ENCODE data around the gene ETV6. TPM values are rescaled to one million over a fixed set of nuclear protein-coding genes. Genes with fewer than 3 reads are reported as not detected.
A peak's percentile ranks its signal among the peaks of the same experiment; 100 is the strongest.

ETV6 gene
- polyA plus RNA-seq, 3 donors: 6.8 to 45.1 (median 11.7) TPM

- Mint-ChIP-seq H3K4me1 (peaks cover 85% of the 10 kb centered on the region), H3K27ac (peak overlapping the region in 4 of 7 donors; percentile 65 to 84 (median 82)), H3K27me3 (ENCODE audit: low read depth in 3 of 3) (peaks cover 0 to 1% (median 0%) of the 10 kb centered on the region in 3 donors), H3K4me3 (no peak overlapping the region), H3K36me3 (peaks cover 35 to 36% of the 10 kb centered on the region in 2 donors), H3K9me3 (no peaks in the 10 kb centered on the region)
- TF ChIP-seq, protein P1, sequence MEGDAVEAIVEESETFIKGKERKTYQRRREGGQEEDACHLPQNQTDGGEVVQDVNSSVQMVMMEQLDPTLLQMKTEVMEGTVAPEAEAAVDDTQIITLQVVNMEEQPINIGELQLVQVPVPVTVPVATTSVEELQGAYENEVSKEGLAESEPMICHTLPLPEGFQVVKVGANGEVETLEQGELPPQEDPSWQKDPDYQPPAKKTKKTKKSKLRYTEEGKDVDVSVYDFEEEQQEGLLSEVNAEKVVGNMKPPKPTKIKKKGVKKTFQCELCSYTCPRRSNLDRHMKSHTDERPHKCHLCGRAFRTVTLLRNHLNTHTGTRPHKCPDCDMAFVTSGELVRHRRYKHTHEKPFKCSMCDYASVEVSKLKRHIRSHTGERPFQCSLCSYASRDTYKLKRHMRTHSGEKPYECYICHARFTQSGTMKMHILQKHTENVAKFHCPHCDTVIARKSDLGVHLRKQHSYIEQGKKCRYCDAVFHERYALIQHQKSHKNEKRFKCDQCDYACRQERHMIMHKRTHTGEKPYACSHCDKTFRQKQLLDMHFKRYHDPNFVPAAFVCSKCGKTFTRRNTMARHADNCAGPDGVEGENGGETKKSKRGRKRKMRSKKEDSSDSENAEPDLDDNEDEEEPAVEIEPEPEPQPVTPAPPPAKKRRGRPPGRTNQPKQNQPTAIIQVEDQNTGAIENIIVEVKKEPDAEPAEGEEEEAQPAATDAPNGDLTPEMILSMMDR (IDR thresholded peaks at IDR 0.05): no peak
- Histone ChIP-seq H3K27me3 (ENCODE audit: control insufficient read depth in 2 of 2, insufficient read depth in 2 of 2, low read length in 2 of 2) (no peaks in the 10 kb centered on the region), H2AFZ (ENCODE audit: insufficient read depth, low read depth, low read length, poor library complexity, severe bottlenecking) (no peak overlapping the region), H3K27ac (ENCODE audit: low read depth in 1 of 2, low read length in 2 of 2) (peak overlapping the region in 1 of 2 donors; percentile 67), H3K4me2 (replicated peaks; ENCODE audit: extremely low read depth, low read length, poor library complexity, severe bottlenecking) (no peak overlapping the region), H3K9ac (ENCODE audit: insufficient read depth, low read length, poor library complexity, severe bottlenecking) (no peak overlapping the region), H3K9me3 (replicated peaks in 1 of 2; ENCODE audit: control insufficient read depth in 1 of 2, insufficient read depth in 1 of 2, low read length in 2 of 2) (no peaks in the 10 kb centered on the region), H3K79me2 (ENCODE audit: insufficient read depth, low read length) (peaks cover 100% of the 10 kb centered on the region), H3K4me3 (replicated peaks in 1 of 3; ENCODE audit: low read depth in 2 of 3, low read length in 3 of 3) (peak overlapping the region in 1 of 3 experiments; percentile 33), H4K20me1 (ENCODE audit: insufficient read depth, low read length) (peaks cover 53% of the 10 kb centered on the region), H3K4me1 (ENCODE audit: control insufficient read depth in 1 of 2, insufficient read depth in 2 of 2, low read length in 2 of 2) (peaks cover 61 to 77% of the 10 kb centered on the region in 2 donors), H3K36me3 (replicated peaks in 1 of 2; ENCODE audit: control insufficient read depth in 1 of 2, insufficient read depth in 2 of 2, low read length in 2 of 2) (peaks cover 0 to 18% of the 10 kb centered on the region in 2 donors)
- intact Hi-C loops (cut with micrococcal nuclease): no loop called here
- WGBS (ENCODE audit: insufficient coverage): no CpG with 5 or more reads among the region's 8 CpGs
- no peak for DNase-seq
Observed at GRCh38 chr12:11799502-11799873, 150.0 kb downstream of the ETV6 start.

GRCh38 chr12:11801643-11802042 is 152.2 kb downstream of the ETV6 start:
- Histone ChIP-seq H3K4me3 (replicated peaks in 1 of 3; ENCODE audit: low read depth in 2 of 3, low read length in 3 of 3) (no peak overlapping the region), H3K27ac (ENCODE audit: low read depth in 1 of 2, low read length in 2 of 2) (peak overlapping the region in 1 of 2 donors; percentile 64), H3K79me2 (ENCODE audit: insufficient read depth, low read length) (peaks cover 100% of the 10 kb centered on the region), H3K4me1 (ENCODE audit: control insufficient read depth in 1 of 2, insufficient read depth in 2 of 2, low read length in 2 of 2) (peaks cover 49 to 61% of the 10 kb centered on the region in 2 donors), H3K9ac (ENCODE audit: insufficient read depth, low read length, poor library complexity, severe bottlenecking) (no peak overlapping the region), H3K27me3 (ENCODE audit: control insufficient read depth in 2 of 2, insufficient read depth in 2 of 2, low read length in 2 of 2) (no peaks in the 10 kb centered on the region), H3K9me3 (replicated peaks in 1 of 2; ENCODE audit: control insufficient read depth in 1 of 2, insufficient read depth in 1 of 2, low read length in 2 of 2) (no peaks in the 10 kb centered on the region), H2AFZ (ENCODE audit: insufficient read depth, low read depth, low read length, poor library complexity, severe bottlenecking) (no peak overlapping the region), H3K36me3 (replicated peaks in 1 of 2; ENCODE audit: control insufficient read depth in 1 of 2, insufficient read depth in 2 of 2, low read length in 2 of 2) (peaks cover 0 to 18% of the 10 kb centered on the region in 2 donors), H3K4me2 (replicated peaks; ENCODE audit: extremely low read depth, low read length, poor library complexity, severe bottlenecking) (no peak overlapping the region), H4K20me1 (ENCODE audit: insufficient read depth, low read length) (peaks cover 46% of the 10 kb centered on the region)
- TF ChIP-seq, protein P1 (IDR thresholded peaks at IDR 0.05): no peak
- 100% methylated on average over 1 of the region's 5 CpGs for WGBS (ENCODE audit: insufficient coverage)
- no peak for DNase-seq
- Mint-ChIP-seq H3K9me3 (no peaks in the 10 kb centered on the region), H3K4me3 (no peak overlapping the region), H3K27ac (peak overlapping the region in 6 of 7 donors; percentile 26 to 91 (median 68)), H3K4me1 (peaks cover 74% of the 10 kb centered on the region), H3K36me3 (peaks cover 38 to 39% of the 10 kb centered on the region in 2 donors), H3K27me3 (ENCODE audit: low read depth in 3 of 3) (no peaks in the 10 kb centered on the region)
- intact Hi-C loops (cut with micrococcal nuclease): loop anchor here in 1 of 2 donors (5.0 kb wide), 1 partner anchor 34 kb away; no protein-coding TSS in a partner anchor

Measured in CD14-positive monocyte (primary cell).